T47D (cell line): ENCODE data around the gene STX18.

Experiments
- DNase-seq, 2 experiments: peaks; one replicate each; pipeline versions ENCODE4 v3.0.0 to v3.0.0-alpha.2; 2011 to 2012; ENCODE audit warnings: low read depth in 1 of 2, low spot score in 1 of 2
- JUND ChIP-seq: IDR thresholded peaks from 2 replicates; pipeline ENCODE4 v1.6.1; 2012; ENCODE audit warnings: low read depth
- in situ Hi-C: cut with HindIII; loops from 2 replicates; pipeline ENCODE4 v1.10.0; 2016; ENCODE audit warnings: low sequenced_read_pairs, low pct_unique_long_range_greater_than_20kb

STX18 gene

DNA sequence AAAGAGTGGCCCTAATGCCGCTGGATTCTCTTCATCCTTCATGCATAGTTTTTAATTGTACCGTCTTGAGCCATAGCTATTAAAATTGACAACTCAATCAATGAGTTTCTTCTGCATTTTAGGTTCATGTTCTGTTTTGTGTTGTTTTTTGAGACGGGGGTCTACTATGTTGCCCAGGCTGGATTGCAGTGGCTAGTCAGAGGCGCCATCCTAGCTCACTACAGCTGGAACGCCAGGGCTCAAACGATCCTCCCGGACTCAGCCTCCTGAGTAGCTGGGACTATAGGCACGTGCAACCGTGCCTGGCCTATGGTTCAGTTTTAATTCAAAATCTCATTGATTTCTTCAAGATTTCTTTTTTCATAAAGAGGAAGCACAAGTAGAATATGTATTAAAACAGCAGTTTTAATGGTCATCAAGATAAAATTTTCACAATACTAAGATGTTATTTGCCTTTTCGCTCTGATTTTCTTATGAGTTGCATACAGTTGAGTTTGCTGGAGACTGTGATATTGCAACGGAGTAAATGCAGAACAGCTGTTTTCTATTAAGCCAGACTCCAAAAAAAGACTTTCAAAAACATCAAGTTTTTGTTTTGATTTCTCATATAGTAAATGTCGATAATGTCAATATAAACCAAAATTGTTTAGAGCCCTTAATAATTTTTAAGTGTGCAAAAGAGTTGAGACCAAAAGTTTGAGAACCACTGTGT lies 1.1 kb upstream of the STX18 start:
- DNase-seq: no peak
- in situ Hi-C loops: no loop called here
- TF ChIP-seq JUND: no peak

DNA sequence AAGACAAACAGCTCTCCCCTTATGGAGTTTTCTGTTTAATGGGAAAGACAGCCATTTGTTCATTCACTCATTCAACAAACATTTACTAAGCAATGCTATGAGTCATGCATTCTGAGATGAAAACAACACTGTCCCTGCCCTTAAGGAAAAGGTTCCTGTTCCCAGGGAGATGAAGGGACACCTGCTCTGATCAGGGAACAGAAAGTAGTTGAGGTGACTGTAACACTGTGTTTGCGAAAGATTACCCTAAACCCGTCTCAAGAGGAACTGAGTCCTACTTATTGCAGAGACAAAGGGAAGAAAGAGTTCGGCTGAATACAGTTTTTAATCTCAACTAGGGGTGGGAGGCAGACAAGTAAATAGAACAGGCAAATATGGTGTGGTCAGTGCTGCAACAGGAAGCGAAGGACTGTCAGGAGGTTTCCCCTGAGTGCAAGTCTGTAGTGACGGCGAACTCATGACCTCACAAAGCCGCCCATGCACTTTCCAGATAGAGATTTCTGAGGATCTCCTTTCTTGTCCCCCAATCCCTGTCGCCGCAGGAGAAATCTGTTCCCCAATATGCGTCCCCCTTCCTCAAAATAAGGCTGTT lies 712 bp downstream of the STX18 start:
- no peak for TF ChIP-seq JUND
- DNase-seq: peak in 1 of 2 experiments; percentile 48
- in situ Hi-C loops: no loop called here

DNA sequence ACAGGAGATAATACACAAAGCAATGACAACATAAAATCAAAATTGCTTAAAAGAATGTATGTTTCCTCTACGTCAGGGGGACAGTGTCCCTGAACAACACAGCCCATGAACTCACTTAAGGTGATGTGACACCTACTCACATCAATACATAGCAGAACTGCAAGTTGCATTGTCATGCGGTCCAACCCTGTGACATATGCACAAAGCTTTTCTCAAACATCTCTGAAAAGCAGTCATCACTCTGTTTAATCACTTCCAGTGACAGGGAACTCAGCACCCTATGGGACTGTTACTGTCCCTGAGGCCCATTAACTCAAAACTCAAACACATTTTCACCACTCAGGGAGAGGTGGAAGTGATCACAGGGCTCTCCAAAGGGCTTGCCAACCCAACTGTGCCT lies 2.4 kb downstream of the STX18 start:
- in situ Hi-C loops: no loop called here
- TF ChIP-seq JUND: no peak

GRCh38 chr4:4535590-4535989 lies 6.3 kb downstream of the STX18 start:
- DNase-seq: no peak
- in situ Hi-C loops: no loop called here
- TF ChIP-seq JUND: no peak

More for the DNA sequence above, 2.4 kb downstream of the STX18 start:
- DNase-seq: no peak

- no peak for DNase-seq
- in situ Hi-C loops: no loop called here
- no peak for TF ChIP-seq JUND
These were observed 7.2 kb downstream of the STX18 start for GRCh38 chr4:4534515-4535145.

DNA sequence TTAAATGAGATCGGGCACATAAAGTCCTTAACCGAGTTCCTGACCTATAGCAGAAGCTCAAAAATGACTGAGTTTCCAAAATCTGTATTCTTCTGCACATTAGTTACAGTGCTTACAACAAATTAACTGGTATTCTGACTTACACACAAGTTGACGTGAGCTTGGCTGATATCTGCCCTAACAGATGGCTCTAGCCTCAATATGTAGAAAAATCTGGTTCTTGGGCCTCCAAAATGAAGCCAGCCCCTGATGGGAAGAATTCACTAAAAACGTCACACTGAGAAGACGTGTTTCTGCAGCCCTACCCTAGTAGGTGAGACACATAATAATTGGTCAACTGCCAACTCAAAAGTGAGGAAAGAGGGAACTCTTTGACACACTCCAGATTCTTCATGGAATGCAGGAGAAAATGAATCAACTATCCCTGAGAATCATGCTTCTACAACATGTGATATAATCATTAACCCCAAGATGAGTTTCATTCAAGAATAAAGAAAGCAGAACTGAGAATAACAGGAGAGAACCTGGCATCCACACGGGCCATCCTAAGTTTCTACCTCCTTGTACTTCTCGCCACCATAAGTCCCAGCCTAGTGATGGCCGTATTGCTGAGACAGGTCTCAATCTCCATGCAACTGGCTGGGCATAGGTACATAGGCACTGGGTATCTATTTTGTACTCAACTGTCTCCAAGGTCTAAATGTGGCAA lies 8.2 kb downstream of the STX18 start:
- DNase-seq: no peak
- TF ChIP-seq JUND: no peak
- in situ Hi-C loops: no loop called here

DNA sequence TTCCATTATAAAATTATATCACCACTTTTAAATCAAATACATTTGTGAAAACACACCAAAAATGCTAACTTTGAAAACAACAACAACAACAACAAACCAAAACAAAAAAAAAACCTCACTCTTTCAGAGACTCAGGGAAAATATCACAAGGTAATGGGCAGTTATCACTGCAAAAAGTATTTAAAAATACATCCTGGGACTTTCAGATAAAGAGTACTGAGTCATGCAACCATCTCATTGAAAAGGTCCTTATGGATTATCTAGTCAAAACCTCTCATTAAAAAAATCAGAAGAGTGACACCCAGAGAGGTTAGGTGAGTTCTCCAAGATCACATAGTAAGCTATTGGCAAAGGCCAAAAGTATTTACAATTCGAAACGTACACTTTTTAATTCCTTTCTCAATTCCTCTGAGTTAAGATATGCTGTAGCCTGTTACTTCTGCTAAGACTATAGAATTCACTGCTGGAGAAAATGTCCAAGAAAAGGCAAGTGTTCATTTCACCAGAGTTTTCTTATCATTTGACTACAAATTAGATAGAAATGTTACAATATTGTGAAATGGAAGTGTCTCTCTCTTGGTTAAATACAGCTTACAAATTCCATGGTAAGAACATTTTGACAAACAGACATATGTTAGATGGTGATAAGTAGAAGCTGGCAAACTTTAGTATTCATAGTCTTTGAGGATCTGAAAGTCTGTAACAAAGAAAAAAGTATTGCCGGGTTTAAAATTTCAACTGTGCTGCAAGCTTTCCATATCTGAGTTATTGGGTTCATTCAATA lies 9.3 kb downstream of the STX18 start:
- in situ Hi-C loops: no loop called here
- no peak for DNase-seq
- no peak for TF ChIP-seq JUND

GRCh38 chr4:4529392-4529791 lies 12.5 kb downstream of the STX18 start:
- no peak for TF ChIP-seq JUND
- in situ Hi-C loops: no loop called here
- DNase-seq: no peak

DNA sequence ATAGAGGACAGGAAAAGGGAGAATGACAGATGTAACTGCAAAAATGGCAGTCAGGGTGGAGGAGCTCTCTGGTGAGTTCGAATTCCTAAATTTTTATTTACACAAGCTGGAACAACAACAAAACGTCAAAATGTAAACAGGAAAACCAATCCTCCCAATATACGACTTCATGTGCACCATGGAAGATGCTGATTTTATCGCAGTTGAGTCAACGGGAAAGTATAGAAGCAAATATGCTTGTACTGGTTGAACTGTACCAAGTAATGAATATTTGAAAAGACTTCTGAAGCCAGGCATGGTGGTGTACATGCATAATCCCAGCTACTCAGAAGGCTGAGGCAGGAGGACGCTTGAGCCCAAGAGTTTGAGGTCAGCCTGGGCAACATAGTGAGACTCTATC lies 15.4 kb downstream of the STX18 start:
- no peak for TF ChIP-seq JUND
- in situ Hi-C loops: no loop called here
- peak in 1 of 2 experiments; percentile 91 for DNase-seq

GRCh38 chr4:4524364-4524763 lies 17.5 kb downstream of the STX18 start:
- no peak for TF ChIP-seq JUND
- peak in 1 of 2 experiments; percentile 54 for DNase-seq
- in situ Hi-C loops: no loop called here

- in situ Hi-C loops: no loop called here
- no peak for TF ChIP-seq JUND
These were observed 20.1 kb downstream of the STX18 start for GRCh38 chr4:4521731-4522130.

GRCh38 chr4:4521136-4521535 lies 20.7 kb downstream of the STX18 start:
- in situ Hi-C loops: no loop called here
- TF ChIP-seq JUND: no peak
- no peak for DNase-seq

More at GRCh38 chr4:4521731-4522130, 20.1 kb downstream of the STX18 start:
- DNase-seq: no peak
